Activated T-cell treated with anti-CD3 and anti-CD28 coated beads, Interleukin-2, amount 50 U/mL, for 4 hours (primary cell): ENCODE results near the gene RGS11. TPM values are rescaled to one million over a fixed set of nuclear protein-coding genes. Genes with fewer than 3 reads are reported as not detected.
"Not testable (repeated sequence)": the region's sequence is repeated elsewhere in the genome, so short reads cannot be mapped to it uniquely, and the experiment has no call there.

Experiments
- ATAC-seq, 2 donors: fragments of 200-7000 bp; cut with Tn5 transposase; one replicate each; pipeline ENCODE4 v1.10.0; 2021
- DNase-seq: peaks from one replicate; pipeline ENCODE4 v3.0.0-alpha.2; 2020
- H3K27me3 Mint-ChIP-seq: one replicate; pipeline ENCODE4 v1.8.0; 2021; ENCODE audit warnings: low read depth, mixed read lengths
- H3K36me3 Mint-ChIP-seq: one replicate; pipeline ENCODE4 v1.8.0; 2022; ENCODE audit warnings: mixed read lengths; ENCODE audit not compliant: insufficient read depth
- H3K4me1 Mint-ChIP-seq: one replicate; pipeline ENCODE4 v1.8.0; 2021; ENCODE audit warnings: low read depth, mixed read lengths
- H3K4me3 Mint-ChIP-seq: one replicate; pipeline ENCODE4 v1.8.0; 2021; ENCODE audit warnings: mild to moderate bottlenecking, moderate library complexity, mixed read lengths
- H3K9me3 Mint-ChIP-seq: one replicate; pipeline ENCODE4 v1.8.0; 2021; ENCODE audit warnings: mixed read lengths
- total RNA-seq, 3 donors: library from RNA; stranded (reverse); gene quantifications; one replicate each; pipeline ENCODE4 v1.2.1, GENCODE V29; 2021

Gene RGS11
- total RNA-seq, 3 donors from 2014 or later = 0.18 TPM; not detected in 2

GRCh38 chr16:279531-279930 is 3.8 kb upstream of the RGS11 start:
- Mint-ChIP-seq H3K36me3 (no peaks in the 10 kb centered on the region), H3K9me3 (no peaks in the 10 kb centered on the region), H3K4me3 (no peak overlapping the region), H3K4me1 (peaks cover 9% of the 10 kb centered on the region), H3K27me3 (peaks cover 30% of the 10 kb centered on the region)
- no peak for ATAC-seq
- no peak for DNase-seq

DNA sequence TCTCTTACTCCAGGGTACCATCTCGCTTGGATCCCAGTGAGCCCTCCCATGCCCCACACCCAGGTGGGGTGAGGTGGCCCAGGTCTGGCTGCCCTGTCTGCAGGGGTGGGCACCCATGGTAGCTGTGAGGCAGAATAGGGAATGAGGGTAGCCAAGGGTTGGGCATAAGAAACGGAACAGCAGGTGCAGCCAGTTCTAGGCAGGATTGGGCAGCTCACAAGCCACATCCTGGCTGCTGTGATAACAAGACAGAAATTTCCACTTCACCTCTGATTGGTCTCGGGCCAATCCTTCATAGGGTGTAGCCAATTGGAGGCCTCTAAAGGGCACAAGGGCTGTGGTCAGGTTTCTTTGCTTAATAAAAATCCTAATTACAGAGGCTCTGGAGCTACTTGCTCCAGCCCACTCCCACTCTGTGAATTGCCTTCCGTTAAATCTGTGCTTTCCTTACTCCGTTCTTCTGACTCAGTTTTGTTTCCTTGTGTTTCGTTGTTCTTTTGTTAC is 3.2 kb upstream of the RGS11 start:
- no peak for DNase-seq
- peak; percentile 57 to 72 for ATAC-seq
- H3K4me3 Mint-ChIP-seq = no peak overlapping the region
- H3K4me1 Mint-ChIP-seq = peaks cover 9% of the 10 kb centered on the region
- peaks cover 30% of the 10 kb centered on the region for H3K27me3 Mint-ChIP-seq
- H3K36me3 Mint-ChIP-seq = no peaks in the 10 kb centered on the region
- H3K9me3 Mint-ChIP-seq = no peaks in the 10 kb centered on the region

DNA sequence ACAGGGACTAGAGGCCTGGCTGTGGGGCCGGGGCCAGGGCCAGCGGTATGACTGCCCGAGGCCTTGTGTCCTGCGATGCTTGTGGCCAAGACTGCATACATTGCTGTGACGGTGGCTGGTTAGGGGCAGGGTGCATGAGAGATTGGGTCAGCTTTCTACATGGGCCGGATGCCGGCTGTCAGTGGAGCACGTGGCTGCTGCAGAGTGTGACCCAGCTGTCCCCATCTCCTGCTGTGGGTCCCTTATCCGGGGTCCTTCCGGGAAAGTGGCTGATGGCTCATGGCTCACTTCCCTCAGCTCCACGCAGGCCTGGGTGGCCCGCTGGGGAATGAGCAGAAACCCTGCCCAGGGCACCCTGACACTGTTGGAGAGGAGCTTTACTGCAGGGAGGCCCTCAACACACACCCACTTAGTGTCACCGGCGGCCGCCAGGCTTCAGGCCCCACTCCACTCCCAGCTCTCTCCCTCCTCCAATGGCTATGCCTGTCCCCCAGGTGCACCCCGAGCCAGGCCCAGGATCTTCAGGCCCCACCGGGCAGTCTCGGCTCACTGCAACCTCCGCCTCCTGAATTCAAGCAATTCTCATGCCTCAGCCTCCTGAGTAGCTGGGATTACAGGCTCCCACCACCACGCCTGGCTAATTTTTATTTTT is 808 bp upstream of the RGS11 start:
- peaks cover 9% of the 10 kb centered on the region for H3K4me1 Mint-ChIP-seq
- DNase-seq = no peak
- H3K36me3 Mint-ChIP-seq = no peaks in the 10 kb centered on the region
- peak overlapping the region; percentile 73 for H3K4me3 Mint-ChIP-seq
- ATAC-seq = no peak
- no peaks in the 10 kb centered on the region for H3K9me3 Mint-ChIP-seq
- peaks cover 28% of the 10 kb centered on the region for H3K27me3 Mint-ChIP-seq

GRCh38 chr16:275041-275641 is 603 bp downstream of the RGS11 start:
- DNase-seq = no peak
- H3K9me3 Mint-ChIP-seq = no peaks in the 10 kb centered on the region
- ATAC-seq = peak; percentile 26 to 52

GRCh38 chr16:273547-274421 is 2.0 kb downstream of the RGS11 start:
- H3K27me3 Mint-ChIP-seq = peaks cover 19% of the 10 kb centered on the region
- no peak overlapping the region for H3K4me3 Mint-ChIP-seq
- no peak for ATAC-seq
- DNase-seq = no peak
- H3K4me1 Mint-ChIP-seq = peaks cover 4% of the 10 kb centered on the region
- H3K9me3 Mint-ChIP-seq = no peaks in the 10 kb centered on the region
- no peaks in the 10 kb centered on the region for H3K36me3 Mint-ChIP-seq

More at GRCh38 chr16:275041-275641, 603 bp downstream of the RGS11 start:
- no peaks in the 10 kb centered on the region for H3K36me3 Mint-ChIP-seq
- H3K4me3 Mint-ChIP-seq = no peak overlapping the region
- peaks cover 23% of the 10 kb centered on the region for H3K27me3 Mint-ChIP-seq
- H3K4me1 Mint-ChIP-seq = peaks cover 9% of the 10 kb centered on the region

DNA sequence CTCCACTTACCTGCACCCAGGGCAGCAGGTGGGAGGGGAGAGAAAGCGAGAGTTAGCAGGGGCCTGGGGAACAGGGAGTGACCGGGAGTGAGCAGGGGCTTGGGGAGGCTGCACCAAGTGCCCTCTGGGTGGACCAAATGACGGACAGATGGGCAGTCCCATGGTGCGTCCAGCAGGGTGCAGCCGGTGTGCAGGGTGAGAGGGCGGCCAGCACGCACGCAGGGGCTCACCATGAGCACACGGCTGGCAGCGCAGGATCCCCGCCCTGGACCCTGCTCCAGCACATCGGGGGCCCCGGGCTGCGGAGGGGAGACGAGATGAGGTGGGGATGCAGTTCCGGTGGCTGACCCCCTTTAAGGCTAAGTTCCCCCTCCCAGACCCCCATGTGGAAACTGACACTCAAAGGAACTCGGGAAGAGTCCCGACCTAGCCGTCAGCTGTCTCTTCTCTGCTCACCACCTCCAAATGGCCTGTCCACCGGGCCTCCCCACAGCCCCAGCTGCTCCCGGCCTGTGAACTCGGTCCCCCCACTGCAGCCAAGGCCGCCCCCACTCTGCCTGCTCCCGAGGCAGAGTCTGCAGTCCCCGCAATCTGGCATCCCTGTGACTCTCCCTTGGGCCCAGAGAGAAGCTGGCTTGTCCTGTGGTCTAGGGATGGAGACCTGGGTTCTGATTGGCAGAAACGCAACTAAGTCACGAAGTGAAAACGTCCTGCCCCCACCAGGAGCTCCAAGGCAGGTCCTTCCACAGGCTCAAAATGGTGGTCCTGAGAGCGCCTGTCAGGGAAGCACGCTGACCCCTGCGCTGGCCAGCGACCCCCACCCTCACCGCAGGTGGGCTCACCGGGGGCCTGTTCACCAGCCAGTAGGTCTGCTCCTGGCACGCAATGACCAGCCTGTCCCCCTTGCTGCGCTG is 2.9 kb downstream of the RGS11 start:
- Mint-ChIP-seq H3K4me3 (no peak overlapping the region), H3K36me3 (no peaks in the 10 kb centered on the region), H3K27me3 (peaks cover 15% of the 10 kb centered on the region), H3K9me3 (no peaks in the 10 kb centered on the region), H3K4me1 (peaks cover 3% of the 10 kb centered on the region)
- ATAC-seq (no peak), DNase-seq (no peak)

GRCh38 chr16:270381-271255 is 5.1 kb downstream of the RGS11 start:
- no peak for ATAC-seq
- no peaks in the 10 kb centered on the region for H3K36me3 Mint-ChIP-seq
- no peak for DNase-seq
- H3K4me1 Mint-ChIP-seq = peaks cover 4% of the 10 kb centered on the region
- no peaks in the 10 kb centered on the region for H3K9me3 Mint-ChIP-seq
- H3K27me3 Mint-ChIP-seq = peaks cover 1% of the 10 kb centered on the region
- no peak overlapping the region for H3K4me3 Mint-ChIP-seq

DNA sequence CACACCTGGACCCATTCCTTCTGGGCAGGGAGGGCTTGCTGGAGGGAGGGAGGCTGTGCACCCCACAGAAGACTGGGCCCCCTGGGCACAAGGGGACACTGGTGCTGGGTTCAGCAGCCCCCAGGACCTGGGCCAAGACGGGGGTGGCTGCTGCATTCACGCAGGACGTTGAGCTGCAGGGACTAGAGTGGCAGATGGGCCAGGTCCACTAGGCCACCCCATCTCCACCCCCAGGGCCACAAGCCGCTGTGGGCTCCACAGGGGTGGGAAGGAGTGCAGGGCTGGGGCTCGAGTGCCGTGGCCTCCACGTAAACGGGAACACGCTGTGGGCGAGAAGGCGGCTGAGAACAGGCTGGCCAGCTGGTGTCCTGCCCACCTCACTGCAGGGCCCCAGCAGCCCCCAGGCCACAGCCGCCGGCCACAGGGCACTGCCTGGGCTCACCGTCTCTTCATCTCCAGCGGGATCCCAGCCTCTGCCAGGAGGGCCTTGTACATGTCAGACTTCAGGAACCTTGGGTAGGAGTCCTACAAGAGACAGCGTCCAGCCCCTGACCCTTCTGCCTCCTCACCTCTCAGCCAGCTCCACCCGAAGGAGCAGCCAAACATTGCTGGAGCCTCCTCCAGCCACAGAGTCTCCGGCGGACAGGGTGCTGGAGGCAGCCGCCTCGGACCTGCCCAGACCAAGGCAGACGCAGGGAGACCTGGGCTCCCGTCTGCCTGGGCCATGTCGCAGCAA is 6.5 kb downstream of the RGS11 start:
- DNase-seq = no peak
- H3K4me3 Mint-ChIP-seq = no peak overlapping the region
- ATAC-seq = no peak
- H3K27me3 Mint-ChIP-seq = peaks cover 1% of the 10 kb centered on the region
- H3K9me3 Mint-ChIP-seq = no peaks in the 10 kb centered on the region
- peaks cover 4% of the 10 kb centered on the region for H3K4me1 Mint-ChIP-seq
- H3K36me3 Mint-ChIP-seq = no peaks in the 10 kb centered on the region

DNA sequence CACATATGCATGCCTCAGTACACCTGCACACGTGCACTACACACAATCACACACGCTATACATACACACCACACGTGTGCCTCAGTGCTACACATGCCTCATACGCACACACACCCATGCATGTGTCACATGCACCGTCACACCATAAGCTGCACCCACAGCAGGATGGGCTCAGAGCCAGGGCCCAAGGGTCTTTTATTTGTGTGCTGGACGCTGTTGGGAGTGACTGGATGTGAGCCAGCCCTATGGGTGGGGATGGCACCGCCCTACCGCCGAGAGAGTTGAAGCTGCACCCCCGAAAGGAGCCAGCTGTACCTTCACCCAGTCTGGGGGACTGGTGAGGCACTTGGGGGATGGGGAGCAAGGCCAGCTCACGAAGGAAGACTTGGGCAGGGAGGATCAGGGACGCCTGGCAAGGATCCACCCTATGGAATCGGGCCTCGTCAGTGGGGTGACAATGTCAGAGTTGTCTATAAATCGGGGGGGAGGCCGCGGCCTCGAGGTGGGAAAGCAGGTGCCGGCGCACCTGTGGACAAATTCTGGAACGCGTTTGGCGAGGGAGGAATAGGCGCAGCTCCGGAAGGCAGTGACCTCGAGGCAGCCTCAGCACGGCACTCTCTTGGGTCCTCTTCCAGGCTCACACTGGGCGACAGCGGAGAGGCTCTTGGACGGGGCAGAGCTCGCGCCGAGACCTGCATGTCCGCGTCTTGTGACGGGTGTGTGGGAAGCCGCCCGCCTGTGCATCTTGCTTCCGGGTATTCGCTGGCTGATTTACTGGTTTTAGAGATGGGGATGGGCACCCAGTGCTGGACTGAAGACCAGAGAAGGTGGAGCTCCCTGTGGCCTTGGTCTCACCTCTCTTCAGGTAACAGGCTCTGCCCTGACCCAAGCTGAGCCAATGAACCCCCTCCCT is 7.3 kb downstream of the RGS11 start:
- no peak for ATAC-seq
- H3K36me3 Mint-ChIP-seq = no peaks in the 10 kb centered on the region
- peaks cover 1% of the 10 kb centered on the region for H3K27me3 Mint-ChIP-seq
- H3K9me3 Mint-ChIP-seq = no peaks in the 10 kb centered on the region
- H3K4me3 Mint-ChIP-seq = no peak overlapping the region
- no peak for DNase-seq
- H3K4me1 Mint-ChIP-seq = peaks cover 4% of the 10 kb centered on the region

GRCh38 chr16:267562-267961 is 8.2 kb downstream of the RGS11 start:
- not testable (repeated sequence) for H3K4me3 Mint-ChIP-seq, H3K36me3 Mint-ChIP-seq, H3K9me3 Mint-ChIP-seq, ATAC-seq, H3K4me1 Mint-ChIP-seq, DNase-seq, H3K27me3 Mint-ChIP-seq

DNA sequence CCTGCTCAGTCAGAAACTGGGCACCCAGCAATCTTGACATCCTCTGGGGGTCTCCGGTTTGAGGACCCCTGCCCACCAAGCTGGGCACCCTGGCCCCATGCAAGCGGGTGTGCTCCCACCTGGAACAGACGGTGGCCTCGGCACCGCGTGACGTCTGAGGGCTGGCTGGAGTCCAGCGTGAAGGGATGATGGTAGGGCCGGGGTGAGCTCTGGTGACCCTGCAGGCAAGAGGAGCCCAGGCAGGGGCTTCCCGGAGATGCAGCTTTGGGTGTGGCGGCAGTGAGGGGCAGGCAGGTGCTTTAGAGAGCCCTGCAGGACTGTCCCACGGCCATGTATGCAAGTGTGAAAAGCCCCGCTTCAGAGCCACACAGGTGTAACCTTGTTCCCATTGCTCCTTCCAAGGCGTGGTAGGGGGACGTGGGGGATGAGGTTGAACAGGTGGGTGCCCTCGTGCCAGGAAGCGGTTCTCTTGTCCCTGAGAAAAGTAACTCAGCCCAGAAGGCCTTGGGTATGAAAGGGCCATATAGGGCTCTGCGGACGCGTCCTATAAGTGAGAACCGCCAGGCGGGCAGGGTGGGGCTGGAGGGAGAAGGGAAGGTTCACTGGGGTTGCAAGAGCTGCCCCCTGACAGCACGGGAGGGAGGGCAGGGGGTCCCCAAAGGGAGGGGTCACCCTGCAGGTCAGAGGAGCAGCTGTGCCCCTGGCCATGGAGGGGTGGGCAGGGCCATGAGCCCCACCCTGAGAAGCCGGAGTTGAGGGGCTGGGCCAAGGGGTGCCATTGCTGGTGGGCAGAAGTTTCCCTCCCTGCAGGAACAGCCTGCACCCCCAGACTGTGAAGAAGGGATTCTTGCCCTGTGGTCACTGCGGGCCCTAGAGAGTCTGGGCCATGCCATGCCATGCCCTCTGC is 9.2 kb downstream of the RGS11 start:
- DNase-seq (no peak), ATAC-seq (no peak)
- H3K27me3 Mint-ChIP-seq = no peaks in the 10 kb centered on the region
- no peaks in the 10 kb centered on the region for H3K9me3 Mint-ChIP-seq
- H3K4me1 Mint-ChIP-seq = peaks cover 4% of the 10 kb centered on the region
- H3K4me3 Mint-ChIP-seq = no peak overlapping the region
- peaks cover 3% of the 10 kb centered on the region for H3K36me3 Mint-ChIP-seq
